Testis (tissue), 5 donors: ENCODE results near the gene OR5A1. TPM values are rescaled to one million over a fixed set of nuclear protein-coding genes. Genes with fewer than 3 reads are reported as not detected.

ENCODE experiments used
- DNase-seq: peaks from one replicate; pipeline ENCODE4 v3.0.0-alpha.2; 2019
- H3K27ac ChIP-seq, 2 donors: fragments of 200-600 bp; sonication (generic); one replicate each; pipeline ENCODE4 v1.5.1; 2019
- H3K27me3 ChIP-seq: fragments of 200-600 bp; sonication (generic); one replicate; pipeline ENCODE4 v1.5.1; 2019
- H3K36me3 ChIP-seq: fragments of 200-600 bp; sonication (generic); one replicate; pipeline ENCODE4 v1.5.1; 2017; ENCODE audit warnings: low read depth; ENCODE audit errors: missing control alignments
- H3K4me1 ChIP-seq: fragments of 200-600 bp; sonication (generic); one replicate; pipeline ENCODE4 v1.5.1; 2019
- H3K4me3 ChIP-seq, 2 donors: fragments of 200-600 bp; sonication (generic); one replicate each; pipeline ENCODE4 v1.5.1; 2017 to 2019
- H3K9me3 ChIP-seq: fragments of 200-600 bp; sonication (generic); one replicate; pipeline ENCODE4 v1.5.1; 2017
- CTCF ChIP-seq, 3 experiments: fragments of 450-650 bp in 2 of 3; fragments of 200-600 bp in 1 of 3; sonication (generic) in 1 of 3; IDR thresholded peaks; one replicate each; pipeline ENCODE4 v1.5.1; 2016 to 2019; ENCODE audit warnings: antibody characterized with exemption in 3 of 3, mild to moderate bottlenecking in 2 of 3, moderate library complexity in 1 of 3
- POLR2A ChIP-seq: fragments of 450-650 bp; IDR thresholded peaks from one replicate; pipeline ENCODE4 v1.6.1; 2017; ENCODE audit warnings: antibody characterized with exemption, mild to moderate bottlenecking, moderate library complexity
- WGBS, 2 donors: methylation state at CpG; one replicate each; pipeline ENCODE4 v1.1.5; 2018; 5-methylcytosine and 5-hydroxymethylcytosine counted together
- intact Hi-C: fragments of 100-400 bp; cut with DNase I; formaldehyde crosslinking; loops from one replicate; pipeline ENCODE4 v1.15.1; 2023; ENCODE audit warnings: low total_unique reads
- long read RNA-seq, 2 donors: transcript quantifications; one replicate each; lab custom pipeline, GENCODE V29; 2026
- polyA plus RNA-seq: library from polyadenylated mRNA; stranded (reverse); fragments of 350-450 nt; fragmentation: Illumina TruSeq; extraction: RNeasy Lipid Tissue Mini Kit (QIAGEN cat#74804); gene quantifications from one replicate; pipeline ENCODE4 v1.2.3, GENCODE V29; 2014; ENCODE audit warnings: low read depth, low replicate concordance; ENCODE audit not compliant: insufficient read depth
- total RNA-seq, 2 donors: library from RNA; depleted of rRNA; stranded (reverse); fragments of >200 nt; gene quantifications; one replicate each; pipeline ENCODE4 v1.2.3, GENCODE V29; 2016

Gene OR5A1
- 1 to 10 TPM in 1 of 2 donors, under 1 TPM in 1; 0.24 to 1.3 TPM for total RNA-seq
- 0.21 TPM for polyA plus RNA-seq
- long read RNA-seq, donor 1: 0 reads
- long read RNA-seq, donor 2, partial matches to known transcripts: 0 of 1 reads
- long read RNA-seq, donor 2, other reads (novel, unspliced or antisense): 0 of 1 reads

GRCh38 chr11:59436169-59436568 lies at the start of gene OR5A1:
Gene OR5A1 (plus strand): TSS chr11:59436469. CDS start chr11:59443169, 6,700 bp downstream.
- intact Hi-C loops: no loop called here
- no peaks in the 10 kb centered on the region for H3K27me3 ChIP-seq
- TF ChIP-seq POLR2A (no peak), CTCF (IDR thresholded peaks at IDR 0.05) (no peak)
- H3K9me3 ChIP-seq: no peaks in the 10 kb centered on the region
- H3K36me3 ChIP-seq: no peaks in the 10 kb centered on the region
- DNase-seq: no peak
- 56 to 66% methylated on average over 3 of the region's 3 CpGs for WGBS, 2 donors
- H3K27ac ChIP-seq: no peak within 1 kb of the TSS
- no peak within 1 kb of the TSS for H3K4me3 ChIP-seq
- no peaks in the 10 kb centered on the region for H3K4me1 ChIP-seq

DNA sequence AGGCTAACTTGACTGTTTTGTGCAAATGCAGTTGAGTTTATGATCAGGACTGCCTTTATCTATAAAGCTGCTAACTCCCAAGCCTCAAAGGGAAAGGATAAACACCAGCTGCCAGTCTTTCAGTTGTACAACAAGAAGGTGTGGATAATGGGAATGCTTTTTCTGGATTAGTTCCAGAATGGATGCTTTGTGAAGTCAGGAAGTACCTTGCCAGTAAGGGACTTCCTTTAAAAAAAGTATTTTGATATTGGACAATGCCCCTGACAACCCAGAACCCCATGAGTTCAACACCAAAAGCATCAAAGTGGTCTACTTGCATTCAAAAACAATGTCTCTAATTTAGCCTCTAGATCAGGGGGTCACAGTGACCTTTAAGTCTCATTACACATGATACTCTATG lies 42.1 kb upstream of the OR5A1 start:
- H3K27me3 ChIP-seq: no peaks in the 10 kb centered on the region
- DNase-seq: no peak
- intact Hi-C loops: no loop called here
- H3K36me3 ChIP-seq: no peaks in the 10 kb centered on the region
- H3K4me3 ChIP-seq: no peak overlapping the region
- TF ChIP-seq POLR2A: no peak
- no peak for TF ChIP-seq CTCF (IDR thresholded peaks at IDR 0.05)
- H3K9me3 ChIP-seq: no peaks in the 10 kb centered on the region
- no peak overlapping the region for H3K27ac ChIP-seq
- no peaks in the 10 kb centered on the region for H3K4me1 ChIP-seq

DNA sequence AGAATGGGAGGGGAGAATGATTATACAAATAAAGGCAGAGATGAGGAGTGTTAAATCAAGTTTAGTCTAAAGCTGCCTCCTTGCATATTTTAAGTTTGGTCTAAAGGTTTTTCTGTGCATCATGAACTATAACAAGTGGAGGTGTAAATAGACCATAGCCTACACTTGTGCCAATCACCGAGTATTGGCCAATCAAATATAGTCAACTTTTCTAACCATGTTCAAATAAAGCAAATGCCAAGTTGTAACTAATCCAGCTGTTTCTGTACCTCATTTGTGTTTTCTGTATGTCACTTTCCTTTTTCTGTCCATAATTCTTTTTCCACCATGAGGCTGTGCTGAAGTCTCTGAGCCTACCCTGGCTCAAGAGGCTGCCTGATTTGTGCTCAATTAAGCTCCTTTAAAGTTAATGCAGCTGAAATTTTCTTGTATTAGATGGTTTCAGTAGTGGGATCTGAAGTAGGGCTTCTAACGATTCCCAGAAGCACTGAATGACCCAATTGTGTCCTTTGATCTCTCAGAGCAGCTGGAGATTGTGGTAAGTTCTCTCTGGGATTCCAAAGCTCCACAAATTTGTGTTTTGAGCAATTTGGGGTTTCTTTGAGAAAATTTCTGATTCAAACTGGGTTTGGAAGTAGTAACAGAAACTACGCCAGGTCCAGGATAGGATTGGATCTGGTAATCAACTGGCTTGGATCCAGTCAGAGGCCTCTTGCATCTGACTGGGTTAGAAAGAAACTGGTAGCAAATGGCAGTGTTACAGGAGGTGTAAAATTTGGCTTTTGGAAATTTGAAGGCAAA lies 35.6 kb upstream of the OR5A1 start:
- no peaks in the 10 kb centered on the region for H3K4me1 ChIP-seq
- H3K4me3 ChIP-seq: no peak overlapping the region
- DNase-seq: no peak
- no peak for TF ChIP-seq CTCF (IDR thresholded peaks at IDR 0.05)
- no peak for TF ChIP-seq POLR2A
- H3K27me3 ChIP-seq: no peaks in the 10 kb centered on the region
- 69 to 78% methylated on average over 3 of the region's 3 CpGs for WGBS, 2 donors
- H3K9me3 ChIP-seq: no peaks in the 10 kb centered on the region
- intact Hi-C loops: no loop called here
- no peaks in the 10 kb centered on the region for H3K36me3 ChIP-seq
- H3K27ac ChIP-seq: no peak overlapping the region

- TF ChIP-seq POLR2A (no peak), CTCF (IDR thresholded peaks at IDR 0.05) (no peak)
- H3K4me1 ChIP-seq: no peaks in the 10 kb centered on the region
- WGBS, 2 donors: 47 to 56% methylated on average over 2 of the region's 2 CpGs
- H3K4me3 ChIP-seq: no peak overlapping the region
- intact Hi-C loops: no loop called here
- no peak overlapping the region for H3K27ac ChIP-seq
- no peaks in the 10 kb centered on the region for H3K36me3 ChIP-seq
- no peaks in the 10 kb centered on the region for H3K27me3 ChIP-seq
- DNase-seq: no peak
- no peaks in the 10 kb centered on the region for H3K9me3 ChIP-seq
These were observed 35.1 kb upstream of the OR5A1 start for GRCh38 chr11:59401262-59401552.

- intact Hi-C loops: no loop called here
- H3K36me3 ChIP-seq: no peaks in the 10 kb centered on the region
- no peaks in the 10 kb centered on the region for H3K4me1 ChIP-seq
- no peaks in the 10 kb centered on the region for H3K27me3 ChIP-seq
- H3K4me3 ChIP-seq: no peak overlapping the region
- TF ChIP-seq POLR2A: no peak
- TF ChIP-seq CTCF (IDR thresholded peaks at IDR 0.05): no peak
- H3K9me3 ChIP-seq: no peaks in the 10 kb centered on the region
- no peak overlapping the region for H3K27ac ChIP-seq
- no peak for DNase-seq
These were observed 32.7 kb upstream of the OR5A1 start for GRCh38 chr11:59403546-59403945.
